Upper lobe of left lung (tissue), 4 donors: ENCODE results near the gene LGALS9C.
"Not testable (repeated sequence)": the region's sequence is repeated elsewhere in the genome, so short reads cannot be mapped to it uniquely, and the experiment has no call there.

Experiments used
- CTCF ChIP-seq, 6 experiments: fragments of 450-650 bp in 4 of 6; fragments of 200-600 bp in 2 of 6; sonication (generic) in 2 of 6; IDR thresholded peaks; one replicate each; pipeline ENCODE4 v1.5.1; 2016 to 2019; ENCODE audit warnings: antibody characterized with exemption in 6 of 6
- EP300 ChIP-seq, 4 donors: sonication (generic); formaldehyde crosslinking; IDR thresholded peaks; one replicate each; pipeline ENCODE4 v1.5.1; 2017; ENCODE audit warnings: antibody characterized with exemption in 4 of 4, control low read depth in 2 of 4
- POLR2AphosphoS5 ChIP-seq, 2 donors: sonication (generic); formaldehyde crosslinking; IDR thresholded peaks; one replicate each; pipeline ENCODE4 v1.5.1; 2017; ENCODE audit warnings: antibody characterized with exemption in 2 of 2

GRCh38 chr17:18442532-18442931 lies 34.1 kb upstream of the LGALS9C start:
- TF ChIP-seq CTCF, POLR2AphosphoS5, EP300 (IDR thresholded peaks at IDR 0.05): not testable (repeated sequence)
